Vagina (tissue), 2 donors: ENCODE results near the gene EML3. TPM values are rescaled to one million over a fixed set of nuclear protein-coding genes. Genes with fewer than 3 reads are reported as not detected.

Source experiments
- DNase-seq, 2 donors: peaks; one replicate each; pipeline ENCODE4 v3.0.0-alpha.2; 2017; ENCODE audit errors: extremely low spot score in 2 of 2
- H3K27ac ChIP-seq: fragments of 200-600 bp; sonication (generic); one replicate; pipeline ENCODE4 v1.5.1; 2019
- H3K27me3 ChIP-seq: fragments of 200-600 bp; sonication (generic); one replicate; pipeline ENCODE4 v1.5.1; 2019
- H3K36me3 ChIP-seq, 2 donors: fragments of 200-600 bp; sonication (generic); one replicate each; pipeline ENCODE4 v1.5.1; 2017 to 2019
- H3K4me1 ChIP-seq: fragments of 200-600 bp; sonication (generic); one replicate; pipeline ENCODE4 v1.5.1; 2019
- H3K4me3 ChIP-seq, 2 donors: fragments of 200-600 bp; sonication (generic); 1 replicate in 1 of 2; 2 replicates in 1 of 2; pipeline ENCODE4 v1.5.1; 2016 to 2019
- H3K9me3 ChIP-seq: fragments of 200-600 bp; sonication (generic); one replicate; pipeline ENCODE4 v1.5.1; 2019
- POLR2A ChIP-seq, 2 donors: fragments of 450-650 bp; IDR thresholded peaks; one replicate each; pipeline ENCODE4 v1.6.1; 2017; ENCODE audit warnings: antibody characterized with exemption in 2 of 2, mild to moderate bottlenecking in 2 of 2, moderate library complexity in 2 of 2
- POLR2AphosphoS5 ChIP-seq, 2 donors: sonication (generic); formaldehyde crosslinking; IDR thresholded peaks; one replicate each; pipeline ENCODE4 v1.9.0; 2017; ENCODE audit warnings: antibody characterized with exemption in 2 of 2, mild to moderate bottlenecking in 2 of 2, low read depth in 1 of 2; ENCODE audit not compliant: insufficient read depth in 1 of 2
- intact Hi-C: fragments of 100-400 bp; cut with DNase I; formaldehyde crosslinking; loops from one replicate; pipeline ENCODE4 v1.15.1; 2023
- total RNA-seq: library from RNA; depleted of rRNA; stranded (reverse); fragments of >200 nt; gene quantifications from one replicate; pipeline ENCODE4 v1.2.3, GENCODE V29; 2016
- TF ChIP-seq, protein P1 (sequence below), 3 experiments: fragments of 450-650 bp in 2 of 3; fragments of 200-600 bp in 1 of 3; sonication (generic) in 1 of 3; IDR thresholded peaks; one replicate each; pipeline ENCODE4 v1.5.1; 2017 to 2019; ENCODE audit warnings: antibody characterized with exemption in 3 of 3, mild to moderate bottlenecking in 2 of 3, moderate library complexity in 2 of 3

Gene EML3
- total RNA-seq, 1 donor from 2014 or later = 69.0 TPM

DNA sequence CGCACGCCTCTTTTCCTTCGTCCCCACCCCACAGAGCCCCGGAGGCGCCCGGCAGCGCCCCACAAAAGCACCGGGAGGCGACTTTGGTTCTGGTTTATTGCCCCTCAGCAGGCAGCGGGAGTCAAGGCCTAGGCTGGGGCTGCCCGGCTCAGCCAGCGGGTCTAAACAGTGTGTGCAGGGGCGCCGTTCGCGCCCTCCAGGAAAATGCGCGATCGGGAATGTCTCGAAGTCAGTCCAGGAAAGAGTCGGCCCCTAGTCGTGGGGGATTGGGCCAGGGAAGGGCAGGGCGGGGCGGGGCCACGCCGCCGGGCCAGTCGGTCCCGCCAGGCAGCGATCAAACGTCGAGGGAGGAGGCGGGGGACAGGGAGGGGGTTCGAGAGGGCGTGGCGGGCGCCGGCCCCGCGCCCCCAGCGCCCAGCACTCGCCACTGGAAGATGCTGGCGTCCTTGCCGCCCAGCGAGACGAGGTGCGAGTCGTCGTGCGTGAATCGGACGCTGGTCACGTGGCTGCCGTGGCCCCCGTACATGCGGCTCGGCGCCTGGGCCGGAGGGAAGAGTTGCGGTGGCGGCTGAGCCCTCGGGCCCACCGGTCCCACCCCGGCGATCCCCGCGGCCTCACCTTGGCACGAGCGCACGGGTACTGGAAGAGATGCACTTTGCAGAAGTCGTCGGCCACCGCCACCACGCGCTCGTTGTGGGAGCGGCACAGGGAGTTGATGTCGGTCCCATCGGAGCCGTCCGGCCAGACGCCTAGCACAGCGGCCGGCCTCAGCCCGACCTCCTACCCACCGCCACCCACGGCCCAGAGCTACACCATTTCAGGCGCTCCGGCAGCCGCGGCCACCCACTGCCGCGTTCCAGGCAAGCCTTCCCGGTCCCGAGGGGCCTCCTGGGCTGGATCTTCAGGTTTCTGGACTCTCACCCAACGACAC is 10.2 kb downstream of the EML3 start:
- Histone ChIP-seq H3K27ac (peak overlapping the region; percentile 97), H3K9me3 (no peaks in the 10 kb centered on the region), H3K4me3 (peak overlapping the region; percentile 73 to 94), H3K27me3 (no peaks in the 10 kb centered on the region), H3K4me1 (peaks cover 37% of the 10 kb centered on the region), H3K36me3 (peaks cover 0 to 23% of the 10 kb centered on the region in 2 donors)
- TF ChIP-seq, protein P1, sequence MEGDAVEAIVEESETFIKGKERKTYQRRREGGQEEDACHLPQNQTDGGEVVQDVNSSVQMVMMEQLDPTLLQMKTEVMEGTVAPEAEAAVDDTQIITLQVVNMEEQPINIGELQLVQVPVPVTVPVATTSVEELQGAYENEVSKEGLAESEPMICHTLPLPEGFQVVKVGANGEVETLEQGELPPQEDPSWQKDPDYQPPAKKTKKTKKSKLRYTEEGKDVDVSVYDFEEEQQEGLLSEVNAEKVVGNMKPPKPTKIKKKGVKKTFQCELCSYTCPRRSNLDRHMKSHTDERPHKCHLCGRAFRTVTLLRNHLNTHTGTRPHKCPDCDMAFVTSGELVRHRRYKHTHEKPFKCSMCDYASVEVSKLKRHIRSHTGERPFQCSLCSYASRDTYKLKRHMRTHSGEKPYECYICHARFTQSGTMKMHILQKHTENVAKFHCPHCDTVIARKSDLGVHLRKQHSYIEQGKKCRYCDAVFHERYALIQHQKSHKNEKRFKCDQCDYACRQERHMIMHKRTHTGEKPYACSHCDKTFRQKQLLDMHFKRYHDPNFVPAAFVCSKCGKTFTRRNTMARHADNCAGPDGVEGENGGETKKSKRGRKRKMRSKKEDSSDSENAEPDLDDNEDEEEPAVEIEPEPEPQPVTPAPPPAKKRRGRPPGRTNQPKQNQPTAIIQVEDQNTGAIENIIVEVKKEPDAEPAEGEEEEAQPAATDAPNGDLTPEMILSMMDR (IDR thresholded peaks at IDR 0.05) = no peak
- peak in 1 of 2 donors; percentile 59 for TF ChIP-seq POLR2AphosphoS5 (IDR thresholded peaks at IDR 0.05; ENCODE audit: insufficient read depth in 1 of 2, low read depth in 1 of 2)
- no peak for TF ChIP-seq POLR2A (IDR thresholded peaks at IDR 0.05)
- no peak for DNase-seq
- intact Hi-C loops = no loop called here

DNA sequence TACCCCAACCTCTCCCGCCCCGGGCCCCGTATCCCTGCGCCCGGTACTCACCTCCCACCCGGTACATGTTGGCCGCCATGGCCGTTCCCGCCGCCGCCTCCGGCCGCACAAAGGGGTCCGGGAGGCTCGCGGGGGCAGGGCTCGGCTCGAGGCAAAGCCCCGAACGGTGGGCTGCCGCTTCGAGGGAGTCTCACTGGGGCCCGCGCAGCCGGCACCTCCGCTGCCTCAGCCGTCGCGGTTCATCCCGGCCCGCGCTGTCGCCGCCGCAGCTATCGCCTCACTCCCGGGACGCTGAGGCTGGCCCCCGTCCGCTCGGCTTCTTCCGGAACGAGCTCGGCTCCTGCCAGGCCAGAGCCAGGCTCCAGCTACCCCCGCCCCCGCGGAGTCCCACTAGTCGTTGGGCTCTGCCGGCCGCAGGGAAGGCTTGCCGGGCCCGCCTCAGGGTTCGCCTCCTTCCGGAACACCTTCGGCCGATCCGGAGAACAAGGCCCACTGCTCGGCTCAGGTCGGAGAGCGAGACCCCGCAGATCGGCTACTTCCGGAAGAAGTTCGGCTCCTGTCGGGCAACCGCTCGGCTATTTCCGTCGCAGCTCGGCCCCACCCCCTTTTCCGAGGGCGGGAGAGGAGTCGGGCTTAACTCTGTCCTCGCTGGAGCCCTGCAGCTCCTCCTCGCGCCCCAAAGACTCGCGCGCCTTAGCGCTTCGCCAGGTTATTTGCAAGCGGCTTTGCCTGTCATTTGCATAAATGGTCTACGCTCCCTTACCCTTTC is 11.0 kb downstream of the EML3 start, which contains the start of gene MTA2:
Gene MTA2 (minus strand): TSS at position 494 of the 769 bp plus-strand sequence. CDS start 415 bp downstream, at position 79.
- H3K4me1 ChIP-seq = peaks cover 37% of the 10 kb centered on the region

DNA sequence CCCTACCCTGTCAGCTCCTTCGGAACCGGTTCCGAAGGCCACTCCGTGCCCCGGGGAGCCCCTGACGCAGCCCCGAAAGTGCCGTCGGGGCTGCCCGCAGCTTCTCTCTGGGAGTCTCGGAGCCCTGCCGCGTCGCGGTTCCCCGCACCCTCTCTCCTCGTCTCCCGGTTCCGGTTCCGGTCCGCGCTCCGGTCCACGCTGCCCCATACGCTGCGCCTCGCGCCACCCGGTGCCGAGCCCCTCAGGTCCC is 11.5 kb downstream of the EML3 start:
- Histone ChIP-seq H3K4me3 (peak overlapping the region; percentile 73 to 94), H3K27ac (peak overlapping the region; percentile 97), H3K4me1 (peaks cover 37% of the 10 kb centered on the region), H3K27me3 (no peaks in the 10 kb centered on the region), H3K36me3 (peaks cover 0 to 29% of the 10 kb centered on the region in 2 donors), H3K9me3 (no peaks in the 10 kb centered on the region)
- no peak for DNase-seq
- intact Hi-C loops = no loop called here
- TF ChIP-seq, protein P1 (IDR thresholded peaks at IDR 0.05) = no peak
- TF ChIP-seq POLR2AphosphoS5 (IDR thresholded peaks at IDR 0.05; ENCODE audit: insufficient read depth in 1 of 2, low read depth in 1 of 2) (no peak), POLR2A (IDR thresholded peaks at IDR 0.05) (no peak)

More for the DNA sequence above, 11.0 kb downstream of the EML3 start, which contains the start of gene MTA2:
- intact Hi-C loops = no loop called here
- H3K27ac ChIP-seq = peak within 1 kb of the TSS; percentile 97
- peak within 1 kb of the TSS; percentile 73 to 94 for H3K4me3 ChIP-seq
- H3K9me3 ChIP-seq = no peaks in the 10 kb centered on the region
- DNase-seq = peak in 1 of 2 donors; percentile 98
- H3K27me3 ChIP-seq = no peaks in the 10 kb centered on the region
- TF ChIP-seq POLR2AphosphoS5 (IDR thresholded peaks at IDR 0.05; ENCODE audit: insufficient read depth in 1 of 2, low read depth in 1 of 2) = peak; percentile 85 to 88
- TF ChIP-seq, protein P1 (IDR thresholded peaks at IDR 0.05) = no peak
- TF ChIP-seq POLR2A (IDR thresholded peaks at IDR 0.05) = peak in 1 of 2 donors; percentile 42
- peaks cover 0 to 29% of the 10 kb centered on the region in 2 donors for H3K36me3 ChIP-seq

DNA sequence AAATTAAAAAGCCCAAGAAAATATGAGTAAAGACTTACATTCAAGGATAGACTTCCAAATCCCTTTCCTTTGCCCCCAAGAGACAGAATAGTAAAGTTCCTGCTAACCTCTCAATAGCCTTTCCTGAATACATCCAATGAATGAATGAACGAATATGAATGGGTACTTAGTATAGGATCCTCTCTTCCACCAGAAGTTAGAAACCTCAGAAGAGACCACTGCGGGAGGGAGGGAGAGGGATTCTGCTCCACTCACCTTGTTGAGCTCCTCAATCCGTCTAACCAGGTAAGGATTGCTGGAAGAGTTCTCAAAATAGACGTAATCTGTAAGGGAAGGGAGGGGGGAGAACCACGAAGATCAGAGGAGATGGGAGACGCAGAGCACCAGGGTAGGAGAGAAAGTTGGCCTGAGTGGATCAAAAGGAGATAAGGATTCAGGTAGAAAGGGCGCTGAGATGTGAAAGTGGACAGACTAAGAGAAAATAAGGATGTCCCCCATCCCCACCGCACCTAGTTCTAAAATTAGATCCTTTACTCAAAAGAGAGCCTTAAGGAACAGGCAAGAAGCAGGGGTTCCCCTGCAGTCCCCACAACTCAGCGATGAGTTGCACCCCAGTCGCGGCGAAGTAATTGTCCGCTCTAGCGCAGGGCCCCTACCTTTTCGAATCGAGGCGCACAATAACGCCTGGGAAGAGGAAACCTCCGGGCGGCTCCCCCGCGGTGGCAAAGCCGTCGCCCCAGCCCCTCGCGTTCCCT is 12.0 kb downstream of the EML3 start:
- DNase-seq = no peak
- Histone ChIP-seq H3K9me3 (no peaks in the 10 kb centered on the region), H3K27ac (peak overlapping the region; percentile 97), H3K4me3 (peak overlapping the region; percentile 73 to 94), H3K36me3 (peaks cover 0 to 30% of the 10 kb centered on the region in 2 donors), H3K4me1 (peaks cover 37% of the 10 kb centered on the region), H3K27me3 (no peaks in the 10 kb centered on the region)
- TF ChIP-seq POLR2AphosphoS5 (IDR thresholded peaks at IDR 0.05; ENCODE audit: insufficient read depth in 1 of 2, low read depth in 1 of 2) (no peak), POLR2A (IDR thresholded peaks at IDR 0.05) (no peak)
- TF ChIP-seq, protein P1 (IDR thresholded peaks at IDR 0.05) = no peak
- intact Hi-C loops = no loop called here
